Fibroblast of the aortic adventitia (primary cell): ENCODE data around the gene INSYN1. TPM values are rescaled to one million over a fixed set of nuclear protein-coding genes. Genes with fewer than 3 reads are reported as not detected.

Source experiments
- DNase-seq: peaks from one replicate; pipeline ENCODE4 v3.0.0-alpha.2; 2010; ENCODE audit warnings: low read depth
- H3K4me3 ChIP-seq: 2 replicates; pipeline ENCODE4 v1.5.1; 2011; ENCODE audit warnings: low read depth, mild to moderate bottlenecking, control low read depth, low read length, moderate library complexity
- total RNA-seq: library from RNA; depleted of rRNA; stranded (reverse); fragments of >200 nt; gene quantifications from 2 replicates; pipeline ENCODE4 v1.2.3, GENCODE V29; 2012; ENCODE audit warnings: low replicate concordance
- TF ChIP-seq, protein P1 (sequence below): IDR thresholded peaks from 2 replicates; pipeline ENCODE4 v1.5.1; 2011; ENCODE audit warnings: mild to moderate bottlenecking, low read length, control low read depth, inconsistent platforms; ENCODE audit not compliant: insufficient read depth

The INSYN1 gene
- total RNA-seq, 1 donor, result 1.2 TPM

DNA sequence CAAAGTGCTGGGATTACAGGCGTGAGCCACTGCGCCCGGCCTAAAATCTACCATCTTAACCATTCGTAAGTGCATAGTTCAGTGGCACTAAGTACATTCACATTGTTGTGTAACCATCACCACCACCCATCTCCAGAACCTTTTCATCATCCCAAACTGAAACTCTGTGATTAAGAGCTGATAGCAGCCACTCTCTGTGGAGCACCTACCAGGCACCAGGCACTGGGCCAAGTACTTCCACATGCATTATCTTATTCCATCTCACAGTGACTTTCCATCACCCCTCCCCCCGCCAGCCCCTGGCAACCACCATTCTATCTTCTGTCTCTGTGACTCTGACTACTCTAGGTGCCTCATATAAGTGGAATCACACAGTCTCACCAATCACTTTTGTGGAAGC, 2.3 kb upstream of the INSYN1 start:
- TF ChIP-seq, protein P1, sequence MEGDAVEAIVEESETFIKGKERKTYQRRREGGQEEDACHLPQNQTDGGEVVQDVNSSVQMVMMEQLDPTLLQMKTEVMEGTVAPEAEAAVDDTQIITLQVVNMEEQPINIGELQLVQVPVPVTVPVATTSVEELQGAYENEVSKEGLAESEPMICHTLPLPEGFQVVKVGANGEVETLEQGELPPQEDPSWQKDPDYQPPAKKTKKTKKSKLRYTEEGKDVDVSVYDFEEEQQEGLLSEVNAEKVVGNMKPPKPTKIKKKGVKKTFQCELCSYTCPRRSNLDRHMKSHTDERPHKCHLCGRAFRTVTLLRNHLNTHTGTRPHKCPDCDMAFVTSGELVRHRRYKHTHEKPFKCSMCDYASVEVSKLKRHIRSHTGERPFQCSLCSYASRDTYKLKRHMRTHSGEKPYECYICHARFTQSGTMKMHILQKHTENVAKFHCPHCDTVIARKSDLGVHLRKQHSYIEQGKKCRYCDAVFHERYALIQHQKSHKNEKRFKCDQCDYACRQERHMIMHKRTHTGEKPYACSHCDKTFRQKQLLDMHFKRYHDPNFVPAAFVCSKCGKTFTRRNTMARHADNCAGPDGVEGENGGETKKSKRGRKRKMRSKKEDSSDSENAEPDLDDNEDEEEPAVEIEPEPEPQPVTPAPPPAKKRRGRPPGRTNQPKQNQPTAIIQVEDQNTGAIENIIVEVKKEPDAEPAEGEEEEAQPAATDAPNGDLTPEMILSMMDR, result no peak
- no peak for DNase-seq

DNA sequence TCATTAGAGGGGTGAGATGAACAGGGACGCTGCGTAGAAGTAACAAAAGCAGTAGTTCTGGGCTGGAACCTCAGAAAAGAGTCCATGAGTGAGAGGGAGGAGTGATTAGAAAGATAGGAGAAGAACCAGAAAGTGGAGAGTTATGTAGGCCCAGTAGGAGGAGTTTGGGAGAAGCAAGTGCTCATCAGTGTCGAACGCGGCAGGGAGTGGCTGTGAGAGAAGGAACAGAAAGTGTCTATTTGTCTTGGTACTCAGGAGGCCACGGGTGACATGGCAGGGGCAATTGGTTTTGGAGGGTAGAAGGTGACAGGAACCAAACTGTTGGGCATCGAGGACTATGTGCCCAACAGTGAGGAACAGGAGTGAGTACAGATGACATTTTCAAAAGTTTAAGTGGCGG, 1.3 kb upstream of the INSYN1 start:
- TF ChIP-seq, protein P1, result no peak
- no peak for DNase-seq

More for the DNA sequence above, 2.3 kb upstream of the INSYN1 start:
- no peak overlapping the region for H3K4me3 ChIP-seq

DNA sequence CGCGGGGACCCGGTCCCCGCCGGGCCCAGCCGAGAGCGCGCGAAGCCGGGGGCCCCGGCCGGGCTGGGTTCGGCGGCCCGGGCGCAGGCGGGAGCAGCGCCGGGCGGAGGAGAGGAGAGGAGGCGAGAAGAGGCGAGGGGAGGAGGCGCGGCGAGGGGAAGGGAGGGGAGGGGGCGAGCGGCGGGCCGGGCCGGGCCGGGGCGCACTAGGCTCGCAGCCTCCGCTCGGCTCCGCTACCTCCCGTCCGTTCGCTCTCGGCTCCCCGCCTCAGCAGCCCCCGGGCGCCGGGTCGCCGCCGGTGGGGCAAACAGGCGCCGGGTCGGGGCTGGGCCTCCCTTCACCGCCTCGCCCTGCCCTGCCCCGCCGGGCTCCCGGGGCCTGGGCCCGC, 351 bp downstream of the INSYN1 start:
- DNase-seq, result no peak
- H3K4me3 ChIP-seq, result peak overlapping the region; percentile 63
- TF ChIP-seq, protein P1, result no peak

More for the DNA sequence above, 1.3 kb upstream of the INSYN1 start:
- H3K4me3 ChIP-seq, result no peak overlapping the region

DNA sequence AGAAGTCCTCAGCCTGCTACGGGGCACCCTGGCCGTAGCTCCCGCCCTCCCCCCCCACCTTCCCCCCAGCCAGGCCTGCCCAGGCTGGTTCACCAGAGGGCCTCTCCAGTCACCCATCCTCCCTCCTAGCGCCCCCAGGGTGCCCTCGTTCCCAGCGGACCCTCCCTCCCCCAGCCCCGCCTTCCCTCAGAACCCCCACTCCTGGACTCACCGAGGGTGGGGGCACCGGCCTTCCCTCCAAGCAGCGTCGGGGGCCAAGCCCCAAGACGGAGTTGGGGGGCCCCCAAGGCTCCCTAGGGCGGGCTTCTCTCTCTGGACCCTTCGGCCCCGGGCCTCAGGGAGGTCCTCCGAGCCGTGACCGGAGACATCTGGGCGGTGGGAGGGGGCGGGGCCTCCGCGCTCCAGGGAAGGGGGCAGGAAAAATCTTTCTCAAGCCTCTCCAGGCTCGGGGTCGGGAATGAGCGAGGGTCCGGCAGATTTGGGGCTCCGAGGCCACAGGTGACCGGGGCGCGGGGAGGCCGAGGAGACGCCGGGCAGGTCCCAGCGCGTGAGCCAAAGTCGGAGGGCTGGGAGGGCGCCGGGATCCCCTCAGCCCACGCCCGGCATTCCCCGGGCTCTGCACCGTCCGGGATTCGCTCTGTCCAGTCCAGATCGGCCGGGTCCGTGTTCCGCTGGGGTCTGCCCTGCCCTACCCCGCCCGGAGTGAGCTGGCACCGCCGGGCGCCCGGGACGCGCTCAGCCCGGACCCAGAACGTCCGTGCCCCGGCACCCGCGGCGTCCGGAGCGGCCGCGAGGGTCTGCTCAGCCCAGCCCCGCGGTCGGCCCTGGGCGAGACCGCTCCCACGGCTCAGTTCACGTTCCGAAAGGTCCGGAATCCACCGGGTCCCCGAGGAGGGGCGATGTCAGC, 999 bp downstream of the INSYN1 start:
- H3K4me3 ChIP-seq, result peak overlapping the region; percentile 63
- no peak for DNase-seq
- TF ChIP-seq, protein P1, result no peak

DNA sequence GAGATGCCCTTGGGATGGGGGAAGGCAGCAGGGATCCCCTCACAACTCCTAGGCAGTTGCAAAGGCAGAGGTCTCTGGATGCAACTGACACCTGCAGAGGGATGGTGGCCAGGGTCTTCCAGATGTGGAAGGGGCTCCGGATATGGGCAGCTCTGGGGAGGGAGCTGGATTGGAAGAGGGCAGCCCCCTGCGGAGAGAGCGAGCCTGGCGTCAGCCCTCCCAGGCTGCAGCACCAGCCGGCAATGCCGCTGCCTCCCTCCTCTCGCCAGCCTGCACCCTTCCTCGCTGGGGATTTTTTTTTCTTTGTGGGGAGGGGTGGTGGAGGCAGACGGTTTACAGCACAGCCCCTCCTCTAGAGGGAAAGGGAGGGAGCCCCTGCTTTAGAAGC, 1.6 kb downstream of the INSYN1 start:
- no peak for DNase-seq
- TF ChIP-seq, protein P1, result no peak
- peak overlapping the region; percentile 17 for H3K4me3 ChIP-seq

DNA sequence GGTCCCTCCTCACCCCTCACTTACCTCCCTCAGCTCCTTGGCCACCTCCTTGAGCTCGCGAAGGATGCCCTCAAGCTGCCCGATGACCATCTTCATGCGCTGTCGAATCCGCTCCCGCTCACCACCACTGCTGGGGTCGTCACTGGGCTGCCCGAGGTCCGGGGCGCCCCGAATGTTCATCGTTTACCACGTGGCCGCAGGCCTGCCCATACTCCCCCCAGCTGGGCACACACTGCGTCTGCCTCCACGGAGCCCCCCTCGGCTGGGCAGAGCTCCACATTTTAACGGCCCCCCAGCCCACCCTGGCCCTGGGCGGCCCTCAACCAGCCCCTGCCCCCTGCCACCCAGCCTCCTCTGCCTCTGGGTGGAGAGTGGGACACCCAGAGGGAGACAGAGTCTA, 2.2 kb downstream of the INSYN1 start:
- H3K4me3 ChIP-seq, result no peak overlapping the region
- DNase-seq, result no peak
- TF ChIP-seq, protein P1, result no peak

DNA sequence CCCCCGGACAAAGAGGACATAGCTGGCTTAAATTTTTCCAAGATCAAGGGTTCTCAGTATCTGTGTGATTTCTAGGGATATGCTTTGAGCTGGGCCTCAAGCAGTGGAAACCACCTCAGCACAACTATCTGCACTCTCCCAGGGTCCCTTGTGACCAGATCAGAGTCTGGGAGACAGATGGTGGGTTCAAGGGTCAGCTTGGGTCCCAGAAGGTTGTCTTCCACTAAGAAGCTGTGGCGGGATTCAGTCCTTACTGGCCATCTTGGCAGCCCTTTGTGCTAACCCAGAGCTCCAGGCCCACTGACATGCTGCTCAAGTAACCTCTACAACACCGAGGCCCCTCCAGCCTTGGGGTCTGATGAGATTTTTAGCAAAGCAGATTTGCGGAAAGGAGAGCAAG, 2.7 kb downstream of the INSYN1 start:
- no peak for DNase-seq
- TF ChIP-seq, protein P1, result no peak
- no peak overlapping the region for H3K4me3 ChIP-seq
